ENCODE results near the gene CA12. TPM values are rescaled to one million over a fixed set of nuclear protein-coding genes. Genes with fewer than 3 reads are reported as not detected.

Gene CA12
- total RNA-seq, 3 donors from 2014 or later, result 141 to 645 (median 213) TPM

- TF ChIP-seq, protein P1, sequence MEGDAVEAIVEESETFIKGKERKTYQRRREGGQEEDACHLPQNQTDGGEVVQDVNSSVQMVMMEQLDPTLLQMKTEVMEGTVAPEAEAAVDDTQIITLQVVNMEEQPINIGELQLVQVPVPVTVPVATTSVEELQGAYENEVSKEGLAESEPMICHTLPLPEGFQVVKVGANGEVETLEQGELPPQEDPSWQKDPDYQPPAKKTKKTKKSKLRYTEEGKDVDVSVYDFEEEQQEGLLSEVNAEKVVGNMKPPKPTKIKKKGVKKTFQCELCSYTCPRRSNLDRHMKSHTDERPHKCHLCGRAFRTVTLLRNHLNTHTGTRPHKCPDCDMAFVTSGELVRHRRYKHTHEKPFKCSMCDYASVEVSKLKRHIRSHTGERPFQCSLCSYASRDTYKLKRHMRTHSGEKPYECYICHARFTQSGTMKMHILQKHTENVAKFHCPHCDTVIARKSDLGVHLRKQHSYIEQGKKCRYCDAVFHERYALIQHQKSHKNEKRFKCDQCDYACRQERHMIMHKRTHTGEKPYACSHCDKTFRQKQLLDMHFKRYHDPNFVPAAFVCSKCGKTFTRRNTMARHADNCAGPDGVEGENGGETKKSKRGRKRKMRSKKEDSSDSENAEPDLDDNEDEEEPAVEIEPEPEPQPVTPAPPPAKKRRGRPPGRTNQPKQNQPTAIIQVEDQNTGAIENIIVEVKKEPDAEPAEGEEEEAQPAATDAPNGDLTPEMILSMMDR (IDR thresholded peaks at IDR 0.05), result no peak
- H3K4me1 ChIP-seq (ENCODE audit: low read depth), result no peaks in the 10 kb centered on the region
- no peaks in the 10 kb centered on the region for H3K9me3 ChIP-seq
- DNase-seq (no peak), ATAC-seq (no peak)
- no peaks in the 10 kb centered on the region for H3K36me3 ChIP-seq (ENCODE audit: low read depth)
- no peak overlapping the region for H3K4me3 ChIP-seq
- intact Hi-C loops (cut with DNase I, micrococcal nuclease), result no loop called here
Observed at GRCh38 chr15:63299943-63300575, 81.6 kb downstream of the CA12 start.

- Histone ChIP-seq H3K9me3 (no peaks in the 10 kb centered on the region), H3K4me1 (ENCODE audit: low read depth) (no peaks in the 10 kb centered on the region), H3K4me3 (no peak overlapping the region), H3K36me3 (ENCODE audit: low read depth) (no peaks in the 10 kb centered on the region)
- ATAC-seq, result no peak
- intact Hi-C loops (cut with DNase I, micrococcal nuclease), result no loop called here
- TF ChIP-seq, protein P1 (IDR thresholded peaks at IDR 0.05), result no peak
- no peak for DNase-seq
Observed at GRCh38 chr15:63296195-63296594, 85.5 kb downstream of the CA12 start.

DNA sequence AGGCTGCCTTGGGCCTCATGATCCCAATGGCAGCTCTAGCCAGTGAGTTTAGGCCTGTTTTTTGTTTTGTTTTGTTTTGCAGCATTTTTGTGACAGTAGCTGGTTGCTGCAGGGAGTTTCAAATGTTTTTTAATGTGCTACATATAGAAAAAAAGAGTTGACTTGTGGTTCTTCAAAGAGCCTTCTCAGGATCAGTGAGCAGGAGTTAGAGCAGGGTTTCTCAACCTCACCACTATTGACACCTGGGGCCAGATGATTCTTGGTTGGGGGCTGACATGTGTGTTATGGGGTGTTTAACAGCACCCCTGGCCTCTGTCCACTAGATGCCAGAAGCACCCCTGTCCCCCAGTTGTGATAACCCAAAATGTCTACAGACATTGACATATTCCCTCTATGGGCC, 86.3 kb downstream of the CA12 start:
- Histone ChIP-seq H3K4me3 (no peak overlapping the region), H3K4me1 (ENCODE audit: low read depth) (no peaks in the 10 kb centered on the region), H3K36me3 (ENCODE audit: low read depth) (no peaks in the 10 kb centered on the region), H3K9me3 (no peaks in the 10 kb centered on the region)
- TF ChIP-seq, protein P1 (IDR thresholded peaks at IDR 0.05), result no peak
- DNase-seq (no peak), ATAC-seq (no peak)
- intact Hi-C loops (cut with DNase I, micrococcal nuclease), result no loop called here

GRCh38 chr15:63294359-63294758, 87.3 kb downstream of the CA12 start:
- TF ChIP-seq, protein P1 (IDR thresholded peaks at IDR 0.05), result no peak
- peak; percentile 71 for ATAC-seq
- intact Hi-C loops (cut with DNase I, micrococcal nuclease), result no loop called here

DNA sequence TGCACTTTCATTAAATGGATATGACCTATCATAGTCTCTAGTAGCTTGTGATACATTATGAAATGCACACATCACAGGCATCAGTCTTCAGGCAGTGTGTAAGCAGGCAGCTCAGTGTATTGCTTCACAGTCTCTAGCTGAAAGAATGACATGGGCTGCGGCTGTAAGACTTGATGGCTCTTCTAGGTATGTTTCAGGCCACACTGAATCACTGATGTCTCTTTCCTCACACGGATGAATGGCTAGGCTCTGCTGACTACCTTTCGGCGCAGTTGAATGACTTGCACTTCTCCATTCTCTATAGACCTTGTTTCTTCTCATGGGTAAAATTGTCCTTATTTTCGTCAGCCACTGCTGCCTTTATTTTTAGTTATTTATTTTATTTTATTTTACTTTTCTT, 88.9 kb downstream of the CA12 start:
- ATAC-seq (no peak), DNase-seq (no peak)
- Histone ChIP-seq H3K4me1 (ENCODE audit: low read depth) (no peaks in the 10 kb centered on the region), H3K36me3 (ENCODE audit: low read depth) (no peaks in the 10 kb centered on the region), H3K4me3 (no peak overlapping the region), H3K9me3 (no peaks in the 10 kb centered on the region)
- TF ChIP-seq, protein P1 (IDR thresholded peaks at IDR 0.05), result no peak
- intact Hi-C loops (cut with DNase I, micrococcal nuclease), result no loop called here

More at GRCh38 chr15:63294359-63294758, 87.3 kb downstream of the CA12 start:
- Histone ChIP-seq H3K36me3 (ENCODE audit: low read depth) (no peaks in the 10 kb centered on the region), H3K4me1 (ENCODE audit: low read depth) (no peaks in the 10 kb centered on the region), H3K9me3 (no peaks in the 10 kb centered on the region), H3K4me3 (no peak overlapping the region)
- no peak for DNase-seq

DNA sequence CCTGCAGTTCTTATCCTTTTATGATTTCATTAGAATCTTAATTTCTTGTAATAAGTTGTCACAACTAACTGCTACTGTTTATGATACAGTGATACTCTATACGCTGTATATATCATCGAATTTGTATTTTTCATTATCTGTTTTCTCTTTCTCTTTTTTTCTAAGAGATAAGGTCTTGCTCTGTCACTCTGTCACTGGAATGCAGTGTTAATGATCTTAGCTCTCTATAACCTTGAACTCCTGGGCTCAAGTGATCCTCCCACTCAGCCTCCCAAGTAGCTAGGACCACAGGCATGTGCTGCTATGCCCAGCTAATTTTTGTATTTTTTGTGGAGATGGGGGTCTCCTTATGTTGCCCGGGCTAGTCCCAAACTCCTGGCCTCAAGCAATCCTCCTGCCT, 89.4 kb downstream of the CA12 start:
- intact Hi-C loops (cut with DNase I, micrococcal nuclease), result no loop called here

More for the DNA sequence above, 89.4 kb downstream of the CA12 start:
- no peaks in the 10 kb centered on the region for H3K9me3 ChIP-seq
- H3K4me1 ChIP-seq (ENCODE audit: low read depth), result no peaks in the 10 kb centered on the region
- H3K4me3 ChIP-seq, result no peak overlapping the region
- TF ChIP-seq, protein P1 (IDR thresholded peaks at IDR 0.05), result no peak
- ATAC-seq, result no peak
- H3K36me3 ChIP-seq (ENCODE audit: low read depth), result no peaks in the 10 kb centered on the region
- DNase-seq, result no peak
